ENCODE measurements around the gene FANK1. TPM values are rescaled to one million over a fixed set of nuclear protein-coding genes. Genes with fewer than 3 reads are reported as not detected.

The FANK1 gene
- total and polyA plus RNA-seq, 3 donors from 2014 or later = 41.1 to 143 (median 60.9) TPM

DNA sequence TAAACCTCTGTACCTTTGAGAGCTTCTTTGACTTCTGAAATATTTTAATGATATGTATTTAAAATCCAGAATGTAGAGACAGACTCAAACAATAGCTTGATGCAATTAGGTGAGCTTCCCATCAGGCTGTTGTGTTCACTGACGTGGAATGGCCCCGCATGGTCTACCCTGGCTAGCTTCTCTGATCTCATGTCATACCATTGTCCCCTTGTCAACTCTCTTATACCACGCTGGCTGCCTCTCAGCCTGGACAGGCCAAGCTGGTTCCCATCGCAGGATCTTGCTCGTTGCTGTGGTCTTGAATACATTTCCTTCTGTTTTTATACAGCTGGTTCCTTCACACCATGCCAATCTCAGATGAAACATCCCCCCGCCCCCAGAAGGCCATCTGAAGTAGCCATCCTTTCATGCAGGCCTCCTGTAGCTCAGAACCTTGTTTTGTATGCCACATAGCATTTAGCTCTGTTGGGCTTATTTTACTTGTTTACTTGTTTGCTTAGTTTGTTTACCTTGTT, 84.2 kb downstream of the FANK1 start:
- TF ChIP-seq, protein P1, sequence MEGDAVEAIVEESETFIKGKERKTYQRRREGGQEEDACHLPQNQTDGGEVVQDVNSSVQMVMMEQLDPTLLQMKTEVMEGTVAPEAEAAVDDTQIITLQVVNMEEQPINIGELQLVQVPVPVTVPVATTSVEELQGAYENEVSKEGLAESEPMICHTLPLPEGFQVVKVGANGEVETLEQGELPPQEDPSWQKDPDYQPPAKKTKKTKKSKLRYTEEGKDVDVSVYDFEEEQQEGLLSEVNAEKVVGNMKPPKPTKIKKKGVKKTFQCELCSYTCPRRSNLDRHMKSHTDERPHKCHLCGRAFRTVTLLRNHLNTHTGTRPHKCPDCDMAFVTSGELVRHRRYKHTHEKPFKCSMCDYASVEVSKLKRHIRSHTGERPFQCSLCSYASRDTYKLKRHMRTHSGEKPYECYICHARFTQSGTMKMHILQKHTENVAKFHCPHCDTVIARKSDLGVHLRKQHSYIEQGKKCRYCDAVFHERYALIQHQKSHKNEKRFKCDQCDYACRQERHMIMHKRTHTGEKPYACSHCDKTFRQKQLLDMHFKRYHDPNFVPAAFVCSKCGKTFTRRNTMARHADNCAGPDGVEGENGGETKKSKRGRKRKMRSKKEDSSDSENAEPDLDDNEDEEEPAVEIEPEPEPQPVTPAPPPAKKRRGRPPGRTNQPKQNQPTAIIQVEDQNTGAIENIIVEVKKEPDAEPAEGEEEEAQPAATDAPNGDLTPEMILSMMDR (IDR thresholded peaks at IDR 0.05) = no peak
- no peak for TF ChIP-seq POLR2A (IDR thresholded peaks at IDR 0.05)
- Histone ChIP-seq H3K27me3 (no peaks in the 10 kb centered on the region), H3K9me3 (no peaks in the 10 kb centered on the region), H3K4me3 (no peak overlapping the region), H3K4me1 (no peaks in the 10 kb centered on the region), H3K27ac (no peak overlapping the region), H3K36me3 (ENCODE audit: low read depth, missing control alignments) (no peaks in the 10 kb centered on the region)
- DNase-seq = no peak
- intact Hi-C loops (cut with DNase I; ENCODE audit: low total_unique reads) = loop anchor here (10.0 kb wide), 2 partner anchors 324 to 524 kb away; no protein-coding TSS in a partner anchor
- 79 to 82% methylated on average over 6 of the region's 6 CpGs for WGBS, 2 donors

DNA sequence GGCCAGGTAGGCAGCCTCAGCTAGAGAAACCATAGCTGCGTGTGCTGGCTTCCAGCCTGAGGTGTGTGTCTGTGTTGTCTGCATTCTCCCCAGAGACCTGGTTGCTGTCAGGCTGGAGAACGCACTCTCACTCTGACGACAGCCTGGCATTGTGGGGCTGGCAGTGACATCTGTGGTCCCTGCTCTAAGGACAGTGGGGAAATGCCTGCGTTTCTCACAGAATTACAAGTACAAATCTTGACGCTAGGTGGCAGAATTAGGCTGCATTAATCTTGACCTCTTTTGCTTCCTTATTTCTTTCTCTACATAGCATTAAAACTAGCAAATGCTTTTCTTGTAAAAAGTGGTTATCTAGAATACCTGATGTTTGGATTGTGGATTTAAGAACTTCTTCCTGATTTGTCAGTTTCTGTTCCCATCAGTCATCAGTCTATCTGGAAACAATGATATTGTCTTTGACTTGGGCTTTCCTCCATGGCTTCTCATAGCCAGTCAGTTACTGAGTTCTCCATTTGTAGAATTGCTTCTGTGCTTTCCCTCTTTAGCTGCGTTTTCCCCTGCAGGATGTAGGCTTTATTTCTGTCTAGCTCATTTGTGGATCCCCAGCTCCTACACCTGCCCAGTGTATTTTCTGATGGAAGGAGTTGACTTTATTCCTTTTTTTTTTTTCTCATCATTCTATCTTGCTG, 86.0 kb downstream of the FANK1 start:
- Histone ChIP-seq H3K27me3 (no peaks in the 10 kb centered on the region), H3K4me1 (no peaks in the 10 kb centered on the region), H3K9me3 (no peaks in the 10 kb centered on the region), H3K36me3 (ENCODE audit: low read depth, missing control alignments) (no peaks in the 10 kb centered on the region), H3K27ac (no peak overlapping the region), H3K4me3 (no peak overlapping the region)
- intact Hi-C loops (cut with DNase I; ENCODE audit: low total_unique reads) = loop anchor here (10.0 kb wide), 2 partner anchors 322 to 522 kb away; no protein-coding TSS in a partner anchor
- DNase-seq = peak; percentile 47
- TF ChIP-seq, protein P1 (IDR thresholded peaks at IDR 0.05) = peak; percentile 50 to 62 (median 53)
- TF ChIP-seq POLR2A (IDR thresholded peaks at IDR 0.05) = no peak
- 24 to 42% methylated on average over 6 of the region's 6 CpGs for WGBS, 2 donors

DNA sequence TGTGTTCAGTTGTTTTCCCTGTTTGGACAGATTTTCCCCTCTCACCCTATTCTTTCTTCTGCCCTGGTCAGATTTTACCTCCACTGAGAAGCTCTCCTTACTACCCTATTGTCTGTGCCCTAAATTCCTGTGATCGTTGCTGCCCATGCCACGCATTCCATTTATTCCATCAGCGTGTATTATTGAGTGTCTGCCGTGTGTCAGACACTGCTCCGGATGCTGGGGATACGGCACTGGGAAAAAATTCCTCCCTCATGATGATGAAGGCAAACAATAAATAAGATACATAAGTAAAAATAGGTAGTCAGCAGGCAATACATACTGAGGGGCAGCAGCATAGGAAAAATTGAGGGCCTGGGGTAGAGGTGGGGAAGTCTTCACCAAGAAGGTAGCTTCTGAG, 86.8 kb downstream of the FANK1 start:
- DNase-seq = no peak
- WGBS, 2 donors = 81 to 97% methylated on average over 6 of the region's 6 CpGs
- H3K4me3 ChIP-seq = no peak overlapping the region
- no peaks in the 10 kb centered on the region for H3K36me3 ChIP-seq (ENCODE audit: low read depth, missing control alignments)
- H3K9me3 ChIP-seq = no peaks in the 10 kb centered on the region
- intact Hi-C loops (cut with DNase I; ENCODE audit: low total_unique reads) = loop anchor here (10.0 kb wide), 2 partner anchors 322 to 522 kb away; no protein-coding TSS in a partner anchor
- H3K27ac ChIP-seq = no peak overlapping the region
- no peaks in the 10 kb centered on the region for H3K27me3 ChIP-seq
- TF ChIP-seq, protein P1 (IDR thresholded peaks at IDR 0.05) = no peak
- TF ChIP-seq POLR2A (IDR thresholded peaks at IDR 0.05) = no peak
- no peaks in the 10 kb centered on the region for H3K4me1 ChIP-seq

DNA sequence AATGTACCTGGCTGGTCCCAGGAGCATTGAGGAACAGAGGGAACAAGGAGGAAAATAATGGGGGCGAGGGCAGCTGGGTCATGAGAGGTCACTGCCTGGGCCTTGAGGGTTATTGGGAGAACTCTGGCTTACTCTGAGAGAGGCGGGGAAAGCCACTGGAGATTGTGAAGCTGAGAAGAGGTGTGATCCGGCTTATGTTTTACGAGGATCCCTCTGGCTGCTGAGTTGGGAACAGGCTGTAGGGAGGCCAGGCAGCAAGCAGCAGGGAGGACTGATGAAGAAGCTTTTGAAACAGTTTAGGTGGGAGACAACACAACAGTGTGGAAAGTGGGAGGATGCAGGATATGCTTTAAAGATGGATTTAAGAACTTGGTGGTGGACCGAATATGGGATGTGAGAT, 87.3 kb downstream of the FANK1 start:
- no peaks in the 10 kb centered on the region for H3K9me3 ChIP-seq
- H3K4me3 ChIP-seq = no peak overlapping the region
- TF ChIP-seq, protein P1 (IDR thresholded peaks at IDR 0.05) = no peak
- no peak for TF ChIP-seq POLR2A (IDR thresholded peaks at IDR 0.05)
- H3K36me3 ChIP-seq (ENCODE audit: low read depth, missing control alignments) = no peaks in the 10 kb centered on the region
- H3K4me1 ChIP-seq = no peaks in the 10 kb centered on the region
- 92 to 93% methylated on average over 5 of the region's 5 CpGs for WGBS, 2 donors
- H3K27me3 ChIP-seq = no peaks in the 10 kb centered on the region
- no peak overlapping the region for H3K27ac ChIP-seq
- intact Hi-C loops (cut with DNase I; ENCODE audit: low total_unique reads) = loop anchor here (10.0 kb wide), 2 partner anchors 321 to 521 kb away; no protein-coding TSS in a partner anchor
- no peak for DNase-seq
